ENCODE data around the gene AK5. TPM values are rescaled to one million over a fixed set of nuclear protein-coding genes. Genes with fewer than 3 reads are reported as not detected.

The AK5 gene
- total and polyA plus RNA-seq, 8 donors, result 0.11 to 0.87 (median 0.28) TPM; not detected in 1

GRCh38 chr1:77571642-77572041, 289.8 kb downstream of the AK5 start:
- Histone ChIP-seq H3K4me3 (no peak overlapping the region), H3K4me1 (no peaks in the 10 kb centered on the region), H3K9me3 (no peaks in the 10 kb centered on the region), H3K27me3 (no peaks in the 10 kb centered on the region), H3K36me3 (peaks cover 4 to 35% (median 5%) of the 10 kb centered on the region in 3 donors), H3K27ac (no peak overlapping the region)
- FAIRE-seq (no peak), DNase-seq (no peak), ATAC-seq (no peak)
- 97 to 98% methylated on average over 3 of the region's 3 CpGs for WGBS, 2 donors
- intact Hi-C loops (cut with DNase I), result no loop called here
- no peak for TF ChIP-seq CTCF (IDR thresholded peaks at IDR 0.05)

DNA sequence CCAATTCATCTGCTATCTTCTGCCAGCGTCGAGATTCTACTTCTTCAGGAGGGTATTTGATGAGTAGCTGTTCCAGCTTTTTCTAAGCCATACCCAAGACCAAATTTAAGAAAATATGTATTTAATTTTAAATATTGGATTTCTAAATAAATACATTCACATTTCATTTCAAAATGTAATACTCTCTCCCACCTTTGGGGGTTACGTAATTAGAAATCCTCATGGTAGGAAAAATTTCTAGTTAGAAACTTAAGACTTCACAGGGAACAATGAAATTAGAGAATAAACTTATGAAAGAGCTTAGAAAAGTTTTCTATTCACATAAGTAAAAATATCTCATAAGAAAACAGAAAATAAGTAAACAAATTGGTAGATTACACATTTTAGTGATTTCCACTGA, 297.7 kb downstream of the AK5 start:
- no peak for TF ChIP-seq CTCF (IDR thresholded peaks at IDR 0.05)
- ATAC-seq (no peak), DNase-seq (no peak), FAIRE-seq (no peak)
- 97 to 98% methylated on average over 3 of the region's 3 CpGs for WGBS, 2 donors
- H3K4me1 ChIP-seq, result no peaks in the 10 kb centered on the region
- no peaks in the 10 kb centered on the region for H3K27me3 ChIP-seq
- H3K36me3 ChIP-seq, result peaks cover 0 to 35% (median 12%) of the 10 kb centered on the region in 3 donors
- no peaks in the 10 kb centered on the region for H3K9me3 ChIP-seq
- no peak overlapping the region for H3K4me3 ChIP-seq
- no peak overlapping the region for H3K27ac ChIP-seq
- intact Hi-C loops (cut with DNase I), result no loop called here

DNA sequence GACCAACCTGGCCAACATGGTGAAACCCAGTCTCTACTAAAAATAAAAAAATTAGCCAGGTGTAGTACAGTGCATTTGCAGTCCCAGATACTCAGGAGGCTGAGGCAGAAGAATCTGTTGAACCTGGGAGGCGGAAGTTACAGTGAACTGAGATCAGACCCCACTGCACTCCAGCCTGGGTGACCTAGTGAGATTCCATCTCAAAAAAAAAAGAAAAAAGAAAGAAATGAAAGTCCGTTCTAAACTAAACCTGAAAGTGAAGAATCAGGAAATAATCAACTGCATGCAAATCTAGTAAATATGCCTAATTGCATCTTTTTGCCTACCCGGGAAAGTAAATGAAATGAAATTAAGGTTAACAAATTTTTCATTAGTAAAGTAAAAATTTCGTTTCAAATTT, 301.1 kb downstream of the AK5 start:
- Histone ChIP-seq H3K27ac (no peak overlapping the region), H3K27me3 (no peaks in the 10 kb centered on the region), H3K9me3 (no peaks in the 10 kb centered on the region), H3K4me1 (no peaks in the 10 kb centered on the region), H3K4me3 (no peak overlapping the region), H3K36me3 (peaks cover 0 to 21% (median 3%) of the 10 kb centered on the region in 3 donors)
- TF ChIP-seq CTCF (IDR thresholded peaks at IDR 0.05), result no peak
- DNase-seq (no peak), FAIRE-seq (no peak), ATAC-seq (no peak)
- intact Hi-C loops (cut with DNase I), result no loop called here
- whole genome bisulfite sequencing, 2 donors, result 77 to 84% methylated on average over 4 of the region's 4 CpGs

GRCh38 chr1:77583483-77583882, 301.7 kb downstream of the AK5 start:
- Histone ChIP-seq H3K27ac (no peak overlapping the region), H3K36me3 (peaks cover 0 to 21% (median 0%) of the 10 kb centered on the region in 3 donors), H3K4me3 (no peak overlapping the region), H3K4me1 (no peaks in the 10 kb centered on the region), H3K27me3 (no peaks in the 10 kb centered on the region), H3K9me3 (no peaks in the 10 kb centered on the region)
- no peak for TF ChIP-seq CTCF (IDR thresholded peaks at IDR 0.05)
- DNase-seq (no peak), ATAC-seq (no peak), FAIRE-seq (no peak)
- 86 to 94% methylated on average over 2 of the region's 2 CpGs for WGBS, 2 donors
- intact Hi-C loops (cut with DNase I), result no loop called here

DNA sequence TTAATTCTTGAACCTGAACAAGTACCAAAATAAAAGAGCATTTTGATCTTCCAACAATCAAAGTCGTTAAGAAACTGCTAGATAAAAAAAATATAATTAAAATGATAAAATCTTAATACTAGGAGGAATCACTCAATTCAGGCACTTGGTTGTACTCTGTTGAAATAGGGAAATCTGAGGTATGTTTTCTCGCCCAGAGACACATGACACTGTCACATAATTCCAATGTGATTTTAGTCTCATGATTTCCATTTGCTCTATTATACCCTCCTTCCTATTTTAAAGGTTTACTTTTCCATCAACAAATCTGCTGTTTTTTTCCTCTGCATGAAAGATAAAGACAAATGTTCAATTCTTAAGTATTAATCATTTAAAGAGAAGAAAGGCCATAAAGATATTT, 303.1 kb downstream of the AK5 start:
- Histone ChIP-seq H3K27ac (no peak overlapping the region), H3K4me1 (no peaks in the 10 kb centered on the region), H3K9me3 (no peaks in the 10 kb centered on the region), H3K27me3 (no peaks in the 10 kb centered on the region), H3K4me3 (no peak overlapping the region), H3K36me3 (peaks cover 0 to 15% (median 0%) of the 10 kb centered on the region in 3 donors)
- no peak for FAIRE-seq
- intact Hi-C loops (cut with DNase I), result no loop called here
- peak in 2 of 4 donors; percentile 32 to 54 for ATAC-seq
- WGBS, 2 donors, result 76 to 85% methylated on average over 2 of the region's 2 CpGs
- no peak for TF ChIP-seq CTCF (IDR thresholded peaks at IDR 0.05)
- no peak for DNase-seq

Measured in pancreas (tissue), 10 donors.